Measurements from ENCODE around the gene HLA-A.
"Not testable (repeated sequence)": the region's sequence is repeated elsewhere in the genome, so short reads cannot be mapped to it uniquely, and the experiment has no call there.

The HLA-A gene

DNA sequence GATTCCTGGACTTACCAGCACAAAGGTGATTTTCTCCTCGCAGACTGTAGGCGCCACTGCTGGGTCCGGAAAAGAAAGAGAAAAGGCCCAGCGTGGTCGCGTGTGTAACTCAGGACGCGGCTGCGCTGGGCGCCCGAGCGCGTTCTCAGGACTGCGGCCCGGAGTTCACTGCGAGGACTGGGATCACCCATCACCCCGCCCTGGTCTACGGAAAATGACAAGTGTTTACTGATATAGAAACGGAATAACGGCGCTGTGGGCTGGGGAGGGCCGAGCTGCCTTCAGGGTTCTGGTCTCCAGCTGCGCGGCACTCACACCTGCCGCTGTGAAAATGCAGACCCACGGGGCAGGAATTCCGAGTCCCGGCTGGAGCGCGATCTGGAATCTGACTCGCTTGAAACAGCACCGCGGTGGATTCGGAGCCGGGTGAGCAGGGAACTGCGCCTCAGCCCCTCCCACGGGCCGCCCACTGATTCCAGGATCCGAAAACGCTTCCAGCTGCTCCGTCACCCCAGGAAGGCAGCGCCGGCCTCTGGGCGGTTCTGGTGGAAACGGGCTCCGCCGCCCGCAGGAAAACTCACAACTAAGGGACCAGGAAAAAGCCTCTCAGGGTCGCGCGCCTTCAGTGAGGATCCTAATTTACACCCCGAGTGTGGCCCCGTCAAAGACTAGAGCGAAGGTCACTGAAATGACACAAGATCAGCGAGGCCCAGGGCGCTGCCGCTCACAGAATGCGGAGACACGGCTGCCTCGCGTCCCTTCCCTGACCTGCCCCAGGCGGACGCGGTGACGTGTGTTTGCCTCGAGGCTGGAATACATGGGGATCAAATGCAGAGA lies 34.5 kb downstream of the HLA-A start:
- TF ChIP-seq, protein P1, sequence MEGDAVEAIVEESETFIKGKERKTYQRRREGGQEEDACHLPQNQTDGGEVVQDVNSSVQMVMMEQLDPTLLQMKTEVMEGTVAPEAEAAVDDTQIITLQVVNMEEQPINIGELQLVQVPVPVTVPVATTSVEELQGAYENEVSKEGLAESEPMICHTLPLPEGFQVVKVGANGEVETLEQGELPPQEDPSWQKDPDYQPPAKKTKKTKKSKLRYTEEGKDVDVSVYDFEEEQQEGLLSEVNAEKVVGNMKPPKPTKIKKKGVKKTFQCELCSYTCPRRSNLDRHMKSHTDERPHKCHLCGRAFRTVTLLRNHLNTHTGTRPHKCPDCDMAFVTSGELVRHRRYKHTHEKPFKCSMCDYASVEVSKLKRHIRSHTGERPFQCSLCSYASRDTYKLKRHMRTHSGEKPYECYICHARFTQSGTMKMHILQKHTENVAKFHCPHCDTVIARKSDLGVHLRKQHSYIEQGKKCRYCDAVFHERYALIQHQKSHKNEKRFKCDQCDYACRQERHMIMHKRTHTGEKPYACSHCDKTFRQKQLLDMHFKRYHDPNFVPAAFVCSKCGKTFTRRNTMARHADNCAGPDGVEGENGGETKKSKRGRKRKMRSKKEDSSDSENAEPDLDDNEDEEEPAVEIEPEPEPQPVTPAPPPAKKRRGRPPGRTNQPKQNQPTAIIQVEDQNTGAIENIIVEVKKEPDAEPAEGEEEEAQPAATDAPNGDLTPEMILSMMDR (IDR thresholded peaks at IDR 0.05; ENCODE audit: low read depth, low read length): peak; percentile 50
- DNase-seq (ENCODE audit: extremely low read depth, low read depth): no peak

GRCh38 chr6:29977425-29977727 lies 35.0 kb downstream of the HLA-A start:
- TF ChIP-seq, protein P1 (IDR thresholded peaks at IDR 0.05; ENCODE audit: low read depth, low read length): no peak

GRCh38 chr6:29980013-29980412 lies 37.7 kb downstream of the HLA-A start:
- DNase-seq (ENCODE audit: extremely low read depth, low read depth): not testable (repeated sequence)

More at GRCh38 chr6:29977425-29977727, 35.0 kb downstream of the HLA-A start:
- no peak for DNase-seq (ENCODE audit: extremely low read depth, low read depth)

- no peak for DNase-seq (ENCODE audit: extremely low read depth, low read depth)
- TF ChIP-seq, protein P1 (IDR thresholded peaks at IDR 0.05; ENCODE audit: low read depth, low read length): no peak
Observed at GRCh38 chr6:29980511-29980910, 38.2 kb downstream of the HLA-A start.

GRCh38 chr6:29981211-29981812 lies 39.0 kb downstream of the HLA-A start:
- DNase-seq (ENCODE audit: extremely low read depth, low read depth): no peak
- TF ChIP-seq, protein P1 (IDR thresholded peaks at IDR 0.05; ENCODE audit: low read depth, low read length): no peak

- TF ChIP-seq, protein P1 (IDR thresholded peaks at IDR 0.05; ENCODE audit: low read depth, low read length): no peak
- DNase-seq (ENCODE audit: extremely low read depth, low read depth): no peak
Observed at GRCh38 chr6:29982097-29982496, 39.8 kb downstream of the HLA-A start.

DNA sequence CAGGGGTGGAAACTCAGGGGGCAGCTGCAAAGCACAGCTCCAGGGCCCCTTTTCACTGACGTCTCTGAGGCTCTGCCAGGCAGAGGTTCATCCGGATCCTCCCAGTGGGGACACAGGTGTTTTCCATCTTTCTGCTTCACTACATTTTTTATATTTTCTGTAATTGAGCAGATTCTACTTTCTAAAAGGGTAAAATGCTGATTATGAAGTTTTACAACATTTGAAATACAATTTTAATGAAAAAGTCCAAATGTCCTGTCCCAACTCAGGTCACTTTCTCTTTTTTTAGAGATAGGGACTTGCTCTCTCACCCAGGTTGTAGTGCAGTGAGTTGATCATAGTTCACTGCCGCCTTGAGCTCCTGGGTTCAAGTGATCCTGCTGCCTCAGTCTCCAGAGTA lies 41.9 kb downstream of the HLA-A start:
- DNase-seq (ENCODE audit: extremely low read depth, low read depth): no peak
- TF ChIP-seq, protein P1 (IDR thresholded peaks at IDR 0.05; ENCODE audit: low read depth, low read length): no peak

Data from AG09319 (cell line).